SU-DHL-6 (cell line): ENCODE measurements around the gene ACAP1.

Source experiments
- H2AFZ ChIP-seq: fragments of 200-600 bp; sonication (generic); 2 replicates; pipeline ENCODE4 v1.6.1; 2014; ENCODE audit warnings: low read depth, mild to moderate bottlenecking, moderate library complexity, mixed read lengths, antibody characterized with exemption, low read length; ENCODE audit not compliant: severe bottlenecking
- H3F3A ChIP-seq: fragments of 200-600 bp; shearing (Covaris generic); 2 replicates; pipeline ENCODE4 v1.6.0; 2016; ENCODE audit warnings: antibody characterized with exemption, mild to moderate bottlenecking; ENCODE audit not compliant: insufficient read depth
- H3K27ac ChIP-seq: fragments of 200-600 bp; sonication (generic); 2 replicates; pipeline ENCODE4 v1.5.1; 2016; ENCODE audit warnings: low read depth, mild to moderate bottlenecking, low read length, moderate library complexity, mixed read lengths
- H3K27me3 ChIP-seq: fragments of 200-600 bp; sonication (generic), shearing (Covaris generic); 2 replicates; pipeline ENCODE4 v1.6.0; 2014; ENCODE audit warnings: mild to moderate bottlenecking, low read length
- H3K36me3 ChIP-seq: fragments of 200-600 bp; sonication (generic); 2 replicates; pipeline ENCODE4 v1.6.1; 2014; ENCODE audit warnings: mild to moderate bottlenecking, low read length, mixed read lengths
- H3K4me2 ChIP-seq: fragments of 300-600, 200-600 bp; shearing (Covaris generic), sonication (generic); 2 replicates; pipeline ENCODE4 v1.6.0; 2014; ENCODE audit warnings: low read length, low read depth, mild to moderate bottlenecking; ENCODE audit not compliant: poor library complexity, severe bottlenecking
- H3K4me3 ChIP-seq: fragments of 200-600 bp; sonication (generic); 2 replicates; pipeline ENCODE4 v1.5.1; 2014; ENCODE audit warnings: antibody characterized with exemption, low read length, mild to moderate bottlenecking, mixed read lengths; ENCODE audit not compliant: insufficient read depth, poor library complexity, severe bottlenecking
- H3K79me2 ChIP-seq: fragments of 200-600 bp; sonication (generic); 2 replicates; pipeline ENCODE4 v1.6.1; 2014; ENCODE audit warnings: mild to moderate bottlenecking, low read length, moderate library complexity; ENCODE audit not compliant: insufficient read depth
- H3K9ac ChIP-seq: fragments of 200-600 bp; sonication (generic); 2 replicates; pipeline ENCODE4 v1.7.0; 2014; ENCODE audit warnings: mild to moderate bottlenecking, low read length
- H3K9me2 ChIP-seq: fragments of 200-600 bp; sonication (generic); replicated peaks from 2 replicates; pipeline ENCODE4 v1.6.1; 2014; ENCODE audit warnings: low read length; ENCODE audit not compliant: insufficient read depth
- H3K9me3 ChIP-seq: fragments of 200-600 bp; sonication (generic); 2 replicates; pipeline ENCODE4 v1.6.1; 2014; ENCODE audit warnings: low read length, mixed read lengths; ENCODE audit not compliant: insufficient read depth
- H4K20me1 ChIP-seq: fragments of 200-600 bp; sonication (generic); 2 replicates; pipeline ENCODE4 v1.6.1; 2014; ENCODE audit warnings: low read depth, mild to moderate bottlenecking, antibody characterized with exemption, low read length, moderate library complexity, mixed read lengths
- EZH2phosphoT487 ChIP-seq: fragments of 200-600 bp; sonication (generic), shearing (Covaris generic); conservative IDR thresholded peaks from 2 replicates; pipeline ENCODE4 v1.6.1; 2018; ENCODE audit warnings: mild to moderate bottlenecking, antibody characterized with exemption, low read length, moderate library complexity, mixed read lengths
- TF ChIP-seq, protein P1 (sequence below): fragments of 200-600 bp; sonication (generic); IDR thresholded peaks from one replicate; pipeline ENCODE4 v1.5.1; 2017; ENCODE audit warnings: antibody characterized with exemption, mild to moderate bottlenecking, low read length, moderate library complexity; ENCODE audit not compliant: insufficient read depth, poor library complexity, severe bottlenecking

Gene ACAP1

DNA sequence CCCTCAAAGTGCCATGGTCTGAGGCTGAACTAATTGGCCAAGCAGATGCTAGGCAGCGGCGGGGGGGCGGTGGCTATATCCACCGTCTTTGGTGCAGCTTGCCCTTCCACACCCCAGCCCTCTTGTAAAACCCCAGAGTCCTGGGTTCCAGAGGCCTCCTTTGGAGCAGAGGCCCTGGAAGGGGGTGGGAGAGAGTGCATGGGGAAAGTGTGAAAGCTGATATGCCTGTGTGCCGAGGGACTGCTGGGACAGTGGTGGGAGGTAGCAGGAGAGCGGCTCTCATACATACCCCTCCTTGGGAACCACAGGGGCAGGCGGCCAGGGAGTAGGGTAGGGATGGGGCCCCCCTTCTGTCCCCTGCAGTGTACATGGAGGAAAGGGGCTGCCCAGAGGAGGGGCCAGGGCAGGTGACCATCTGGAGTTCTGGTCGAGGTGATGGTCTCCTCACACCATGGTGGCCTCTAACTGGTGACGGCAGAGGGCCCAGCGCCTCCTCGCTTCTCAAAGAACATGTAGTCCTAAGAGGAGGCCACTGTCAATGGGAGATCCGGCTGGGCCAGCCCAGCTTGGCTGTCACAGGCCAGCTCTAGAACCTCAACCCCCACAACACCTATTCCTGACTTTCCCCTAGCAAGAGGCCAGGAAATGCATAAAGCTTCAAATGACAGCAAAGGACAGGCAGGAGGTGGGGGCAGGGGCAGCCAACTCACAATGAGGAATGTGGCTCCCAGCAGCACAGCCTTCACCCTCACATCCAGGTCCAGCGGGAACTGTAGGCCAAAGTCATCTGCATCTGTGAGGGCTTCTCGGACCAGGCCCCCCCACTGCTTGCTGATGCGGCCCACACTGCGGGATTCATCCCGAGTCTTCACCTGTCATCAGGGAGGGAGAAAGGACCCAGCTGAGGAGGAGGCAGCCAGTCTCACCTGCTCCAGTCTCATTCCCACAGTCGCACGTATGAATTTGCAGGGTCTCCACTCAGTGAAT lies 53.9 kb downstream of the ACAP1 start:
- Histone ChIP-seq H3K4me3 (no peak overlapping the region), H3K79me2 (no peaks in the 10 kb centered on the region), H3K36me3 (no peaks in the 10 kb centered on the region), H3K9ac (no peak overlapping the region), H3K9me2 (no peaks in the 10 kb centered on the region), H3K27me3 (no peaks in the 10 kb centered on the region), H3K27ac (no peak overlapping the region), H4K20me1 (no peaks in the 10 kb centered on the region), H2AFZ (no peak overlapping the region), H3K4me2 (no peak overlapping the region), H3K9me3 (no peaks in the 10 kb centered on the region), H3F3A (0 out of 2 replicates have a peak, but pooled peaks cover 3% of the 10 kb centered on the region)
- TF ChIP-seq, protein P1, sequence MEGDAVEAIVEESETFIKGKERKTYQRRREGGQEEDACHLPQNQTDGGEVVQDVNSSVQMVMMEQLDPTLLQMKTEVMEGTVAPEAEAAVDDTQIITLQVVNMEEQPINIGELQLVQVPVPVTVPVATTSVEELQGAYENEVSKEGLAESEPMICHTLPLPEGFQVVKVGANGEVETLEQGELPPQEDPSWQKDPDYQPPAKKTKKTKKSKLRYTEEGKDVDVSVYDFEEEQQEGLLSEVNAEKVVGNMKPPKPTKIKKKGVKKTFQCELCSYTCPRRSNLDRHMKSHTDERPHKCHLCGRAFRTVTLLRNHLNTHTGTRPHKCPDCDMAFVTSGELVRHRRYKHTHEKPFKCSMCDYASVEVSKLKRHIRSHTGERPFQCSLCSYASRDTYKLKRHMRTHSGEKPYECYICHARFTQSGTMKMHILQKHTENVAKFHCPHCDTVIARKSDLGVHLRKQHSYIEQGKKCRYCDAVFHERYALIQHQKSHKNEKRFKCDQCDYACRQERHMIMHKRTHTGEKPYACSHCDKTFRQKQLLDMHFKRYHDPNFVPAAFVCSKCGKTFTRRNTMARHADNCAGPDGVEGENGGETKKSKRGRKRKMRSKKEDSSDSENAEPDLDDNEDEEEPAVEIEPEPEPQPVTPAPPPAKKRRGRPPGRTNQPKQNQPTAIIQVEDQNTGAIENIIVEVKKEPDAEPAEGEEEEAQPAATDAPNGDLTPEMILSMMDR, result no peak
- TF ChIP-seq EZH2phosphoT487, result no peak

DNA sequence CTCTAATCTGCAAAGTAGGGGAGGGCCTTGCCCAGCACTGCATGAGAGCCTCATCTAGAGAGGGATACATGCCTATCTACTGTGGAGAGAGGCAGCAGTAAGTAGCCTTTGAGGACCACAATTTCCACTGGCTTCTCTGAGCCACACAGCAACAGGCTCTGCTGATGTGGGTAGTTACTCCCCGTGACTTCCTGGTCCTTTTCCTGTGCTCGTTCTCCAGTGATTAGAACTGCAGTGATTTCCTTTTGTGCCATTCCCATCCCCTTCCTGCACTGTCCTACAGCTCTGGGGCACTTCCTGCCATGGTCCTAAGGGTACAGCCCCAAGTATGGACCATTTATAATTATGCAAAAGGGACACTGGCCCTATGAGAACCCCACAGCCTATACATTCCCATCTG lies 55.0 kb downstream of the ACAP1 start:
- no peaks in the 10 kb centered on the region for H3K36me3 ChIP-seq

GRCh38 chr17:7392696-7393612 lies 56.6 kb downstream of the ACAP1 start:
- no peak for TF ChIP-seq EZH2phosphoT487
- TF ChIP-seq, protein P1, result no peak
- H4K20me1 ChIP-seq, result no peaks in the 10 kb centered on the region
- H3K4me3 ChIP-seq, result peak overlapping the region; percentile 71
- H3K79me2 ChIP-seq, result no peaks in the 10 kb centered on the region
- 0 out of 2 replicates have a peak, but pooled peaks cover 3% of the 10 kb centered on the region for H3F3A ChIP-seq
- H3K4me2 ChIP-seq, result peak overlapping the region; percentile 82
- H3K27me3 ChIP-seq, result no peaks in the 10 kb centered on the region
- H3K9me3 ChIP-seq, result no peaks in the 10 kb centered on the region
- H2AFZ ChIP-seq, result peak overlapping the region; percentile 94
- H3K9ac ChIP-seq, result peak overlapping the region; percentile 80
- no peak overlapping the region for H3K27ac ChIP-seq
- no peaks in the 10 kb centered on the region for H3K9me2 ChIP-seq
- H3K36me3 ChIP-seq, result no peaks in the 10 kb centered on the region

More for the DNA sequence above, 55.0 kb downstream of the ACAP1 start:
- Histone ChIP-seq H2AFZ (no peak overlapping the region), H3K9ac (no peak overlapping the region), H3K4me3 (no peak overlapping the region), H3K27ac (no peak overlapping the region), H3F3A (0 out of 2 replicates have a peak, but pooled peaks cover 3% of the 10 kb centered on the region), H3K9me3 (no peaks in the 10 kb centered on the region), H3K9me2 (no peaks in the 10 kb centered on the region), H4K20me1 (no peaks in the 10 kb centered on the region), H3K27me3 (no peaks in the 10 kb centered on the region), H3K79me2 (no peaks in the 10 kb centered on the region), H3K4me2 (no peak overlapping the region)
- TF ChIP-seq, protein P1, result no peak
- TF ChIP-seq EZH2phosphoT487, result no peak
